Mesenchymal stem cell (in vitro differentiated cells and primary cell): ENCODE measurements around the gene SLC13A5.
A peak's percentile ranks its signal among the peaks of the same experiment; 100 is the strongest.

ENCODE experiments used
- DNase-seq: peaks from one replicate; pipeline ENCODE4 v3.0.0-alpha.2; 2013
- H2AFZ ChIP-seq: one replicate; pipeline ENCODE4 v1.6.1; 2013; ENCODE audit warnings: low read depth, mild to moderate bottlenecking, control low read depth, inconsistent platforms, low read length, moderate library complexity
- H2AK5ac ChIP-seq: 2 replicates; pipeline ENCODE4 v1.6.1; 2013; ENCODE audit warnings: low read length, moderate library complexity, mild to moderate bottlenecking, inconsistent platforms; ENCODE audit not compliant: severe bottlenecking
- H2BK120ac ChIP-seq: one replicate; pipeline ENCODE4 v1.6.1; 2013; ENCODE audit warnings: low read depth, mild to moderate bottlenecking, inconsistent platforms, low read length, moderate library complexity
- H2BK12ac ChIP-seq, 2 experiments: one replicate each; pipeline ENCODE4 v1.6.1; 2013; ENCODE audit warnings: inconsistent platforms in 2 of 2, low read length in 2 of 2, mild to moderate bottlenecking in 2 of 2, moderate library complexity in 2 of 2, control low read depth in 1 of 2
- H2BK15ac ChIP-seq: one replicate; pipeline ENCODE4 v1.6.1; 2013; ENCODE audit warnings: mild to moderate bottlenecking, low read depth, inconsistent platforms; ENCODE audit not compliant: poor library complexity, severe bottlenecking
- H2BK5ac ChIP-seq: 2 replicates; pipeline ENCODE4 v1.6.1; 2013; ENCODE audit warnings: low read depth, mild to moderate bottlenecking, low read length, control low read depth, inconsistent platforms; ENCODE audit not compliant: poor library complexity, severe bottlenecking
- H3K14ac ChIP-seq, 2 experiments: one replicate each; pipeline ENCODE4 v1.6.1; 2013; ENCODE audit warnings: inconsistent platforms in 2 of 2, low read length in 2 of 2, control low read depth in 1 of 2, mild to moderate bottlenecking in 1 of 2, moderate library complexity in 1 of 2
- H3K18ac ChIP-seq, 2 experiments: one replicate each; pipeline ENCODE4 v1.6.1; 2013; ENCODE audit warnings: inconsistent platforms in 2 of 2, low read length in 2 of 2, control low read depth in 1 of 2, low read depth in 1 of 2, mild to moderate bottlenecking in 1 of 2
- H3K23ac ChIP-seq, 2 experiments: one replicate each; pipeline ENCODE4 v1.6.1; 2013; ENCODE audit warnings: inconsistent platforms in 2 of 2, low read length in 2 of 2, mild to moderate bottlenecking in 2 of 2, moderate library complexity in 2 of 2, control low read depth in 1 of 2
- H3K27ac ChIP-seq: 2 replicates; pipeline ENCODE4 v1.5.1; 2013; ENCODE audit warnings: mild to moderate bottlenecking, moderate library complexity, low read length, control low read depth, inconsistent platforms; ENCODE audit not compliant: poor library complexity, severe bottlenecking
- H3K27me3 ChIP-seq, 2 experiments: 2 replicates each; pipeline versions ENCODE4 v1.6.1 to v1.7.0; 2013; ENCODE audit warnings: low read length in 2 of 2, mild to moderate bottlenecking in 2 of 2, moderate library complexity in 2 of 2, control low read depth in 1 of 2, inconsistent platforms in 1 of 2; ENCODE audit not compliant: control insufficient read depth in 1 of 2, insufficient read depth in 1 of 2
- H3K36me3 ChIP-seq, 2 experiments: 2 replicates each; pipeline versions ENCODE4 v1.6.1 to v1.7.0; 2013; ENCODE audit warnings: low read length in 2 of 2, control low read depth in 1 of 2, inconsistent platforms in 1 of 2, low read depth in 1 of 2, mild to moderate bottlenecking in 1 of 2; ENCODE audit not compliant: insufficient read depth in 2 of 2, control insufficient read depth in 1 of 2
- H3K4ac ChIP-seq, 2 experiments: one replicate each; pipeline ENCODE4 v1.6.1; 2013; ENCODE audit warnings: inconsistent platforms in 2 of 2, low read length in 2 of 2, mild to moderate bottlenecking in 2 of 2, moderate library complexity in 2 of 2, control low read depth in 1 of 2, low read depth in 1 of 2
- H3K4me1 ChIP-seq: 2 replicates; pipeline ENCODE4 v1.6.1; 2013; ENCODE audit warnings: low read depth, low read length, control low read depth; ENCODE audit not compliant: control insufficient read depth, insufficient read depth
- H3K4me2 ChIP-seq: 2 replicates; pipeline ENCODE4 v1.6.1; 2013; ENCODE audit warnings: low read length, mild to moderate bottlenecking, inconsistent platforms; ENCODE audit not compliant: poor library complexity, severe bottlenecking
- H3K4me3 ChIP-seq, 2 experiments: 2 replicates each; pipeline versions ENCODE4 v1.5.1 to v1.7.0; 2013; ENCODE audit warnings: low read length in 2 of 2, mild to moderate bottlenecking in 2 of 2, control low read depth in 1 of 2, low read depth in 1 of 2; ENCODE audit not compliant: insufficient read depth in 1 of 2
- H3K79me1 ChIP-seq: replicated peaks from 2 replicates; pipeline ENCODE4 v1.6.1; 2013; ENCODE audit warnings: mild to moderate bottlenecking, control low read depth, low read length, inconsistent platforms; ENCODE audit not compliant: poor library complexity, severe bottlenecking
- H3K9ac ChIP-seq: 2 replicates; pipeline ENCODE4 v1.7.0; 2013; ENCODE audit warnings: mild to moderate bottlenecking, low read length, moderate library complexity
- H3K9me3 ChIP-seq: 2 replicates; pipeline ENCODE4 v1.7.0; 2013; ENCODE audit warnings: mild to moderate bottlenecking, low read length; ENCODE audit not compliant: control insufficient read depth
- H4K8ac ChIP-seq: one replicate; pipeline ENCODE4 v1.6.1; 2013; ENCODE audit warnings: inconsistent platforms, mild to moderate bottlenecking, low read length, moderate library complexity
- H4K91ac ChIP-seq: one replicate; pipeline ENCODE4 v1.6.1; 2013; ENCODE audit warnings: mild to moderate bottlenecking, low read length, inconsistent platforms
- WGBS: methylation state at CpG from one replicate; pipeline ENCODE4 v1.1.7; 2013; ENCODE audit warnings: mixed read lengths; 5-methylcytosine and 5-hydroxymethylcytosine counted together

SLC13A5 gene

DNA sequence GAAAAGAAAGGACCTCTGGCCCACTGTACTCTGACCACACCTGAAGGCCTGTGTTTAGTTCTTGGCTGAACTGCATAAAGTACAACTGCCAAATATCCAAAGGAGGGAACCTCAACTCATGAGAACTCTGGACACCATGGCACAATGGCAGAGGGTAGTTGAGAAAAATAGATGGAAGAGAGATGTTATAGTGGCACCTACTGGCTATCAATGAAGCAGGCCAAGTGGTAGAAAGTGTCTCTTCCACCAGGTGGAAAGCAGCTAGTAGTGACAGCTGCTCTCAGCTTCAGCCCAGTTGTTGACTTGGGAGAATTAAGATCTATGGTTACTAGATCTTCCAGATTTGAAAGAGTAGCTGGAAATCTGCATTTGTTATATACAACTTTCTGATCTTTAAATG lies 65.0 kb downstream of the SLC13A5 start:
- peak; percentile 22 for DNase-seq
- no peak overlapping the region for H3K27ac ChIP-seq
- no peak overlapping the region for H3K18ac ChIP-seq
- no peak overlapping the region for H2BK15ac ChIP-seq
- no peak overlapping the region for H4K91ac ChIP-seq
- no peak overlapping the region for H2BK12ac ChIP-seq
- H3K36me3 ChIP-seq = peaks cover 6 to 62% of the 10 kb centered on the region in 2 experiments
- H3K9ac ChIP-seq = no peak overlapping the region
- no peak overlapping the region for H3K4me3 ChIP-seq
- H3K4me2 ChIP-seq = no peak overlapping the region
- H2AFZ ChIP-seq = no peak overlapping the region
- H2BK120ac ChIP-seq = no peak overlapping the region
- no peak overlapping the region for H3K23ac ChIP-seq
- H4K8ac ChIP-seq = no peak overlapping the region
- H2AK5ac ChIP-seq = no peak overlapping the region
- H3K4ac ChIP-seq = no peak overlapping the region
- no peaks in the 10 kb centered on the region for H3K27me3 ChIP-seq
- H3K4me1 ChIP-seq = peaks cover 7% of the 10 kb centered on the region
- no peak overlapping the region for H3K14ac ChIP-seq
- peaks cover 18% of the 10 kb centered on the region for H3K79me1 ChIP-seq
- no peaks in the 10 kb centered on the region for H3K9me3 ChIP-seq
- H2BK5ac ChIP-seq = no peak overlapping the region

DNA sequence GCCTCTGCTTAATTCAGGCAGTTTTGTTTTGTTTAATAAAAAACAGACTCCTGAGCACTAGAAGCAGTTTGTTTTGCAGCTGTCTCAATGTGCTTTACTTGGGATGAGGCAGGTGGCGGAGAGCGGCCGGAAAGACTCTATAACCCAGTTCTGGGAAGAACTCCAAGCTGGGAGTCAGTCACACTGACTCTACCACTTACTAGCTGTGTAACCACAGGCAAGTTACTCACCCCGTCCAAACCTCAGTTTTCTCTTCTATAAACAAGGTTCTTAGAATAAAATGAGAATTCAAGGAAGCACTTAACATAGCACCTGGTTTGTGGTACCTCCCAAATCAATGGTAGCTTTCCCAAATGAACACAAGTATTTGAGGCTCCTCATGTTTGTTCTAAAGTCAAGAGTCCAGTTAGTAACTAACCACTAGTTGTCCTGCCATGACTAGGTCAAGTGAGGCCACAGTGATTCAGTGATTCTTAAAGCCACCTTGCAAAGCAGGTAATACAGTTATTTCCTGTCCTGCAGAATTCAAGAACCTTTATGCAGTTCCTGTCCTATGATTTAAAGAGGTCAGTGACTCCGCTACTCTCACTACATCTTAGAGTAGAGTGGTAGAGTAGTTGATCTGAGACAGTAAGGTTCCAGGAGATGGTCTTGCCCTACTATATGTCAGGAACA lies 69.6 kb downstream of the SLC13A5 start:
- Histone ChIP-seq H3K9ac (no peak overlapping the region), H3K4ac (no peak overlapping the region), H3K36me3 (peaks cover 6 to 60% of the 10 kb centered on the region in 2 experiments), H4K8ac (no peak overlapping the region), H3K27me3 (no peaks in the 10 kb centered on the region), H2BK120ac (no peak overlapping the region), H2AK5ac (no peak overlapping the region), H3K18ac (no peak overlapping the region), H3K4me2 (no peak overlapping the region), H3K23ac (no peak overlapping the region), H3K9me3 (no peaks in the 10 kb centered on the region), H3K4me3 (no peak overlapping the region), H3K27ac (no peak overlapping the region), H2BK15ac (no peak overlapping the region), H3K14ac (no peak overlapping the region), H3K4me1 (peaks cover 10% of the 10 kb centered on the region), H2BK5ac (no peak overlapping the region), H3K79me1 (peaks cover 14% of the 10 kb centered on the region), H2BK12ac (no peak overlapping the region), H4K91ac (no peak overlapping the region), H2AFZ (no peak overlapping the region)
- WGBS = 88% methylated on average over 5 of the region's 5 CpGs
- peak; percentile 73 for DNase-seq

DNA sequence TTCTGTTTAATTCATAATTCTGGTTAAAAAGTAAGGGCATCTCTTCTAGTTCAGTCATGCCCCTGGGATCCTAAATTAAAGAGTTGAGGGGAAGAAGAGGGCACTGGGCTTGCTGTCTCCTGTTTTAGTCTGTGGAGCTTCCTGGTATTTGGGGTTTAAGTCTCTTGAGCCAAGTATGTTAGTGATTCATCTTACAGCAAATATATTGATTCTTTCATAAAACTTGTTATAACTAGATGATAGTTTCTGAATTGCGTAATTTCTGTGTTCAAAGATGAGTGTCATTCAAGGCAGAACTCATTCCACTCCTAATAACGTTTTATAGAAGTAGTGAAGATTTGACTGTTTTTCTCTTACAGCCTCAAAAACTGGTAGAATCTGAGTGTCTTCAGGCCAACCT lies 70.6 kb downstream of the SLC13A5 start:
- H3K9me3 ChIP-seq = no peaks in the 10 kb centered on the region
- H3K18ac ChIP-seq = no peak overlapping the region
- no peak overlapping the region for H2BK5ac ChIP-seq
- no peak overlapping the region for H2BK12ac ChIP-seq
- H3K14ac ChIP-seq = no peak overlapping the region
- no peak overlapping the region for H4K91ac ChIP-seq
- H3K27ac ChIP-seq = no peak overlapping the region
- H3K4me2 ChIP-seq = no peak overlapping the region
- H4K8ac ChIP-seq = no peak overlapping the region
- H2BK15ac ChIP-seq = no peak overlapping the region
- H2AFZ ChIP-seq = no peak overlapping the region
- peak overlapping the region in 1 of 2 experiments; percentile 4 for H3K4me3 ChIP-seq
- H2BK120ac ChIP-seq = no peak overlapping the region
- 100% methylated on average over 1 of the region's 2 CpGs for WGBS
- no peak overlapping the region for H2AK5ac ChIP-seq
- H3K27me3 ChIP-seq = no peaks in the 10 kb centered on the region
- no peak for DNase-seq
- H3K4me1 ChIP-seq = peaks cover 20% of the 10 kb centered on the region
- H3K4ac ChIP-seq = no peak overlapping the region
- peaks cover 24% of the 10 kb centered on the region for H3K79me1 ChIP-seq
- H3K9ac ChIP-seq = peak overlapping the region; percentile 96
- no peak overlapping the region for H3K23ac ChIP-seq
- peaks cover 10 to 50% of the 10 kb centered on the region in 2 experiments for H3K36me3 ChIP-seq

DNA sequence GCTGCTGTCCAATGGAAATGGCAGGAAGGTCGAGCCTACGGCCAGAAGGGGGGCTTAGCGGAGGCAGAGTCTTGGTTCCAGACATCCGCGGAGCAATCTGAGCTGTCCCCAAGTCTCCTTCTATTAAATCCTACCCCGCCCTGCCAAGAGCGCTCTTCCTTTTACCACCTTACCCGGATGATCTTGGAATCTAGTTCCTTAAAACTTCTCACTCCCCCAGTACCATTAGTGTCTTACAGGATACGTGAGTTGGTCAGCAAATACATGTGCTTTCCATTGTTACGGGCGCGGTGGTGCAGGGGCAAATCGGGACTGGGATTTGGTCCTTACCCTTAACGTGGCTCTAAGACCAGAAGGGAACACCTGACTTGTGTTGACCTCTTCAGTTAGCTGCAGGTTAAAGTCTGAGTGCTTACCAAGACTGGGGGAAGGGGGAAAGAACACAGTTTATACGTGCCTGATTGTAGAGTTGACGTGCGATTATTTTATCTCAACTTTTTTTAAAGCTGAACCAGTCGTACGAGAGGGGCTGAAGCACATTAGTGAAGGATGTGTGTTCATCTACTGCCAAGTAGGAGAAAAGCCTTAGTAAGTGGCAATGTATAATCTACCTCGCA lies 71.8 kb downstream of the SLC13A5 start:
- Histone ChIP-seq H3K27ac (peak overlapping the region; percentile 93), H3K4ac (peak overlapping the region in 1 of 2 experiments; percentile 71), H3K4me1 (peaks cover 27% of the 10 kb centered on the region), H3K36me3 (peaks cover 18 to 39% of the 10 kb centered on the region in 2 experiments), H3K14ac (peak overlapping the region in 1 of 2 experiments; percentile 96), H3K9ac (peak overlapping the region; percentile 96), H2BK12ac (peak overlapping the region in 1 of 2 experiments; percentile 47), H2BK120ac (no peak overlapping the region), H3K9me3 (no peaks in the 10 kb centered on the region), H3K27me3 (no peaks in the 10 kb centered on the region), H3K18ac (peak overlapping the region; percentile 55 to 89), H4K8ac (no peak overlapping the region), H4K91ac (peak overlapping the region; percentile 2), H2AFZ (peak overlapping the region; percentile 49), H3K23ac (peak overlapping the region in 1 of 2 experiments; percentile 75), H2AK5ac (no peak overlapping the region), H3K4me2 (peak overlapping the region; percentile 64), H2BK5ac (no peak overlapping the region), H3K79me1 (peaks cover 31% of the 10 kb centered on the region), H2BK15ac (no peak overlapping the region), H3K4me3 (peak overlapping the region; percentile 87 to 100)
- DNase-seq = no peak
- 6% methylated on average over 15 of the region's 20 CpGs for WGBS
